Measurements from ENCODE around the gene PPP2R5E.
"Not testable (repeated sequence)": the region's sequence is repeated elsewhere in the genome, so short reads cannot be mapped to it uniquely, and the experiment has no call there.

Gene PPP2R5E

GRCh38 chr14:63426838-63427352 lies 116.3 kb downstream of the PPP2R5E start:
- no peak for DNase-seq

- DNase-seq: no peak
These were observed 119.3 kb downstream of the PPP2R5E start for GRCh38 chr14:63423889-63424288.

- DNase-seq: no peak
These were observed 119.8 kb downstream of the PPP2R5E start for GRCh38 chr14:63423381-63423780.

GRCh38 chr14:63421919-63422318 lies 121.3 kb downstream of the PPP2R5E start:
- no peak for DNase-seq

GRCh38 chr14:63421226-63421625 lies 122.0 kb downstream of the PPP2R5E start:
- DNase-seq: no peak

- no peak for DNase-seq
These were observed 125.2 kb downstream of the PPP2R5E start for GRCh38 chr14:63418020-63418419.

GRCh38 chr14:63413009-63413408 lies 130.2 kb downstream of the PPP2R5E start:
- no peak for DNase-seq

- DNase-seq: no peak
These were observed 136.8 kb downstream of the PPP2R5E start for GRCh38 chr14:63406333-63406732.

- no peak for DNase-seq
These were observed 137.5 kb downstream of the PPP2R5E start for GRCh38 chr14:63405715-63406114.

GRCh38 chr14:63404906-63405305 lies 138.3 kb downstream of the PPP2R5E start:
- no peak for DNase-seq

- DNase-seq: no peak
These were observed 141.5 kb downstream of the PPP2R5E start for GRCh38 chr14:63401646-63402045.

GRCh38 chr14:63398952-63399351 lies 144.2 kb downstream of the PPP2R5E start:
- DNase-seq: no peak

- no peak for DNase-seq
These were observed 148.3 kb downstream of the PPP2R5E start for GRCh38 chr14:63394841-63395240.

- DNase-seq: no peak
These were observed 148.7 kb downstream of the PPP2R5E start for GRCh38 chr14:63394432-63394831.

GRCh38 chr14:63393012-63393411 lies 150.2 kb downstream of the PPP2R5E start:
- DNase-seq: no peak

GRCh38 chr14:63392236-63392635 lies 150.9 kb downstream of the PPP2R5E start:
- DNase-seq: no peak

GRCh38 chr14:63388766-63389431 lies 154.3 kb downstream of the PPP2R5E start:
- no peak for DNase-seq

GRCh38 chr14:63387711-63388110 lies 155.5 kb downstream of the PPP2R5E start:
- DNase-seq: no peak

- peak; percentile 61 for DNase-seq
These were observed 159.3 kb downstream of the PPP2R5E start for GRCh38 chr14:63383776-63384367.

GRCh38 chr14:63378444-63378843 lies 164.7 kb downstream of the PPP2R5E start:
- no peak for DNase-seq

GRCh38 chr14:63375769-63376168 lies 167.4 kb downstream of the PPP2R5E start:
- DNase-seq: no peak

- DNase-seq: not testable (repeated sequence)
These were observed 171.6 kb downstream of the PPP2R5E start for GRCh38 chr14:63371613-63372012.

- no peak for DNase-seq
These were observed 172.1 kb downstream of the PPP2R5E start for GRCh38 chr14:63371033-63371432.

- no peak for DNase-seq
These were observed 175.3 kb downstream of the PPP2R5E start for GRCh38 chr14:63367742-63368364.
